GM12878 (cell line): ENCODE measurements around the gene SRA1. TPM values are rescaled to one million over a fixed set of nuclear protein-coding genes. Genes with fewer than 3 reads are reported as not detected.

Source experiments
- ATAC-seq: fragments of 200-7000 bp; cut with Tn5 transposase; 3 replicates; pipeline ENCODE4 v1.9.1; 2020; ENCODE audit warnings: mild to moderate bottlenecking, moderate library complexity
- BruUV-seq: library from RNA; stranded (reverse); fragments of 400-500 nt; replicated peaks from 2 replicates; lab custom pipeline; 2021; lab: Mats Ljungman, UMichigan
- CTCF ChIA-PET: fragments of 300-600 bp; sonication (Branson Sonifier 250); formaldehyde crosslinking; extraction: SDS; loops from one replicate; lab custom pipeline; 2021; ENCODE audit warnings: inconsistent platforms; lab: Yijun Ruan, JAX
- POLR2A ChIA-PET: fragments of 350-600 bp; formaldehyde crosslinking; extraction: SDS; loops from one replicate; lab custom pipeline; 2021; ENCODE audit warnings: inconsistent platforms; lab: Charles Lee
- RAD21 ChIA-PET: fragments of 300-600 bp; sonication (Branson Sonifier 250); formaldehyde crosslinking; loops from one replicate; lab custom pipeline; 2023; ENCODE audit warnings: antibody characterized with exemption; ENCODE audit not compliant: unreplicated experiment; lab: Charles Lee
- SMC1A ChIA-PET: fragments of 300-600 bp; sonication (Branson Sonifier 250); formaldehyde crosslinking; loops from one replicate; lab custom pipeline; 2023; ENCODE audit not compliant: unreplicated experiment, uncharacterized antibody; lab: Charles Lee
- DNase-seq: peaks from one replicate; pipeline ENCODE4 v3.0.0-alpha.2; 2011; ENCODE audit warnings: low read depth, low spot score
- FAIRE-seq: peaks from 3 replicates; lab custom pipeline; 2011; peaks lifted over from hg19 to GRCh38; lab: Jason Lieb, UNC
- H2AFZ ChIP-seq: 2 replicates; pipeline ENCODE4 v1.6.0; 2011; ENCODE audit warnings: low read depth, low read length, control low read depth; ENCODE audit not compliant: control insufficient read depth
- H3K27ac ChIP-seq: 2 replicates; pipeline ENCODE4 v1.5.1; 2011; ENCODE audit warnings: control low read depth; ENCODE audit not compliant: control insufficient read depth, insufficient read depth
- H3K27me3 ChIP-seq, 2 experiments: replicated peaks in 1 of 2; 2 replicates each; pipeline versions ENCODE4 v1.6.0 to v1.6.1; 2011; ENCODE audit warnings: low read length in 1 of 2; ENCODE audit not compliant: control insufficient read depth in 2 of 2, insufficient read depth in 2 of 2
- H3K36me3 ChIP-seq, 2 experiments: 2 replicates each; pipeline ENCODE4 v1.5.1; 2011; ENCODE audit warnings: low read length in 1 of 2; ENCODE audit not compliant: control insufficient read depth in 2 of 2, insufficient read depth in 2 of 2
- H3K4me1 ChIP-seq: 2 replicates; pipeline ENCODE4 v1.6.1; 2011; ENCODE audit warnings: mild to moderate bottlenecking, low read length, moderate library complexity, mixed read lengths; ENCODE audit not compliant: control insufficient read depth, insufficient read depth
- H3K4me2 ChIP-seq: 2 replicates; pipeline ENCODE4 v1.6.0; 2011; ENCODE audit warnings: control low read depth; ENCODE audit not compliant: control insufficient read depth, insufficient read depth
- H3K4me3 ChIP-seq: fragments of 200-600 bp; sonication (generic); 2 replicates; pipeline ENCODE4 v1.5.1; 2016
- H3K79me2 ChIP-seq: 2 replicates; pipeline ENCODE4 v1.6.0; 2011; ENCODE audit warnings: low read length; ENCODE audit not compliant: control insufficient read depth, insufficient read depth
- H3K9ac ChIP-seq: 2 replicates; pipeline ENCODE4 v1.8.0; 2011; ENCODE audit warnings: low read length, control low read depth, mixed read lengths; ENCODE audit not compliant: control insufficient read depth, insufficient read depth
- H3K9me3 ChIP-seq: replicated peaks from 3 replicates; pipeline ENCODE4 v1.5.1; 2011; ENCODE audit warnings: mild to moderate bottlenecking, low read length; ENCODE audit not compliant: control insufficient read depth, insufficient read depth
- H4K20me1 ChIP-seq: 2 replicates; pipeline ENCODE4 v1.6.0; 2011; ENCODE audit not compliant: control insufficient read depth, insufficient read depth
- CHD1 ChIP-seq: IDR thresholded peaks from 2 replicates; pipeline ENCODE4 v1.6.1; 2012; ENCODE audit warnings: low read depth, low read length, improper control_type of control experiment
- POU2F2 ChIP-seq: IDR thresholded peaks from 3 replicates; pipeline ENCODE4 v1.6.1; 2011; ENCODE audit warnings: low read depth, mild to moderate bottlenecking, low read length, borderline replicate concordance
- WGBS: methylation state at CpG from one replicate; pipeline ENCODE4 v1.1.6; 2016; ENCODE audit warnings: low lambda C conversion rate; ENCODE audit not compliant: insufficient replicate concordance, insufficient coverage; ENCODE audit errors: missing lambda C conversion rate; 5-methylcytosine and 5-hydroxymethylcytosine counted together
- in situ Hi-C: fragments of 300-500 bp; cut with MboI; formaldehyde crosslinking; loops from 9 replicates; pipeline ENCODE4 v1.14.3; 2018; ENCODE audit warnings: mixed read lengths
- intact Hi-C: fragments of 100-400 bp; cut with micrococcal nuclease; formaldehyde crosslinking; loops from one replicate; pipeline ENCODE4 v1.14.2; 2022; ENCODE audit not compliant: unreplicated experiment
- polyA plus RNA-seq, 11 experiments: library from polyadenylated mRNA; depleted of rRNA in 4 of 11; unstranded in 6 of 11; stranded (reverse) in 5 of 11; fragments of >200 nt; fragmentation: Nextera tagmentation in 4 of 11; fragmentation: Illumina TruSeq in 1 of 11; extraction: Ambion mirVana in 4 of 11; extraction: Trizol in 1 of 11; gene quantifications; 1 replicate in 1 of 11; 2 replicates in 10 of 11; pipeline versions ENCODE4 v1.2.1 to v1.2.3, GENCODE V29; 2011 to 2016; ENCODE audit warnings: inconsistent platforms in 2 of 11, missing spikeins in 2 of 11, low read depth in 1 of 11
- total RNA-seq, 4 experiments: library from RNA; depleted of rRNA in 3 of 4; stranded (reverse); fragments of >200 nt in 3 of 4; fragmentation: Illumina TruSeq in 1 of 4; extraction: Trizol in 1 of 4; gene quantifications; 2 replicates each; pipeline versions ENCODE4 v1.2.1 to v1.2.3, GENCODE V29; 2013 to 2021
- TF ChIP-seq, protein P1 (sequence below): fragments of 450-650 bp; IDR thresholded peaks from 2 replicates; pipeline ENCODE4 v1.6.1; 2016; ENCODE audit warnings: mild to moderate bottlenecking, moderate library complexity, borderline replicate concordance
- TF ChIP-seq, protein P2 (sequence below): fragments of 450-650 bp; IDR thresholded peaks from 2 replicates; pipeline ENCODE4 v1.6.1; 2017; ENCODE audit warnings: mild to moderate bottlenecking, moderate library complexity

The SRA1 gene
- total and polyA plus RNA-seq, 10 of the 15 experiments (the other 5 are each of a cell fraction or from before 2014, with no cell fraction given): 35.3 to 127 (median 56.1) TPM

DNA sequence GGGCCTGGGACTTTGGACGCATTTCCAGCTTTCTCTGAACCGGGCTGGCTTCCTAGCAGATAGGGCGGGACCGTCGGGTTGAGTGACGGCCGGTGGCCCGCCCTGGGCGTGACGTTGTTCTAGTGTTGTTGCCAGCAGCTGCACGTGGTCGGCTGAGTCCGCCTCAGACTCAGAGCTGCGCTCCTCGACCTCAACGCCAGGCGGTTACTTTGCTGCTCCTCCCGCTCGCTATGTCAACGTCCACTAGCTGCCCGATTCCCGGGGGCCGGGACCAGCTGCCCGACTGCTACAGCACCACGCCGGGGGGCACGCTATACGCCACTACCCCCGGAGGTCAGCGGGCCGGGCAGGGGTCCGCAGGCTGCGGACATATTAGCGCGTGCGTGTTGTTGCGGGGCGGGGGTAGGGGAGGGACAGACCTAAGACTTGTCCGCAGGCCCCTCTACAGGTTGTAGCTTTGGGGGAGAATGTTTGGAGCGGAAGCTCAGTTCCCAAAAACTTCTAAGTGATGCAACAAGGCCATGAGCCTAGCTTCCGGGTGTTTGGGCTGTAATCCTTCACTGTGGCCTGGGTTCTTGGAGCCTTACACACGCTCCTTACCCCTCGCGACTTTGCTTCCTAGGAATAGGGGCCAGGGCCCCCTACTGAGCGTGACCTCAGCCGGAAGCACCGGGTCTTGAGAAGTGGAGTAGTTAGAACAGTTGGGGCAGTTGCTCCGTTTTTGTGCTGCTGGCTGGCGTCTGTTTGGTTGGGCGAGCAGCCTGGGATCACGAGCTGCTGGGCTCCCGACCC lies 9.6 kb downstream of the SRA1 start, which contains the start of gene EIF4EBP3 (continued):
- TF ChIP-seq, protein P1, sequence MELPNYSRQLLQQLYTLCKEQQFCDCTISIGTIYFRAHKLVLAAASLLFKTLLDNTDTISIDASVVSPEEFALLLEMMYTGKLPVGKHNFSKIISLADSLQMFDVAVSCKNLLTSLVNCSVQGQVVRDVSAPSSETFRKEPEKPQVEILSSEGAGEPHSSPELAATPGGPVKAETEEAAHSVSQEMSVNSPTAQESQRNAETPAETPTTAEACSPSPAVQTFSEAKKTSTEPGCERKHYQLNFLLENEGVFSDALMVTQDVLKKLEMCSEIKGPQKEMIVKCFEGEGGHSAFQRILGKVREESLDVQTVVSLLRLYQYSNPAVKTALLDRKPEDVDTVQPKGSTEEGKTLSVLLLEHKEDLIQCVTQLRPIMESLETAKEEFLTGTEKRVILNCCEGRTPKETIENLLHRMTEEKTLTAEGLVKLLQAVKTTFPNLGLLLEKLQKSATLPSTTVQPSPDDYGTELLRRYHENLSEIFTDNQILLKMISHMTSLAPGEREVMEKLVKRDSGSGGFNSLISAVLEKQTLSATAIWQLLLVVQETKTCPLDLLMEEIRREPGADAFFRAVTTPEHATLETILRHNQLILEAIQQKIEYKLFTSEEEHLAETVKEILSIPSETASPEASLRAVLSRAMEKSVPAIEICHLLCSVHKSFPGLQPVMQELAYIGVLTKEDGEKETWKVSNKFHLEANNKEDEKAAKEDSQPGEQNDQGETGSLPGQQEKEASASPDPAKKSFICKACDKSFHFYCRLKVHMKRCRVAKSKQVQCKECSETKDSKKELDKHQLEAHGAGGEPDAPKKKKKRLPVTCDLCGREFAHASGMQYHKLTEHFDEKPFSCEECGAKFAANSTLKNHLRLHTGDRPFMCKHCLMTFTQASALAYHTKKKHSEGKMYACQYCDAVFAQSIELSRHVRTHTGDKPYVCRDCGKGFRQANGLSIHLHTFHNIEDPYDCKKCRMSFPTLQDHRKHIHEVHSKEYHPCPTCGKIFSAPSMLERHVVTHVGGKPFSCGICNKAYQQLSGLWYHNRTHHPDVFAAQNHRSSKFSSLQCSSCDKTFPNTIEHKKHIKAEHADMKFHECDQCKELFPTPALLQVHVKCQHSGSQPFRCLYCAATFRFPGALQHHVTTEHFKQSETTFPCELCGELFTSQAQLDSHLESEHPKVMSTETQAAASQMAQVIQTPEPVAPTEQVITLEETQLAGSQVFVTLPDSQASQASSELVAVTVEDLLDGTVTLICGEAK: no peak

DNA sequence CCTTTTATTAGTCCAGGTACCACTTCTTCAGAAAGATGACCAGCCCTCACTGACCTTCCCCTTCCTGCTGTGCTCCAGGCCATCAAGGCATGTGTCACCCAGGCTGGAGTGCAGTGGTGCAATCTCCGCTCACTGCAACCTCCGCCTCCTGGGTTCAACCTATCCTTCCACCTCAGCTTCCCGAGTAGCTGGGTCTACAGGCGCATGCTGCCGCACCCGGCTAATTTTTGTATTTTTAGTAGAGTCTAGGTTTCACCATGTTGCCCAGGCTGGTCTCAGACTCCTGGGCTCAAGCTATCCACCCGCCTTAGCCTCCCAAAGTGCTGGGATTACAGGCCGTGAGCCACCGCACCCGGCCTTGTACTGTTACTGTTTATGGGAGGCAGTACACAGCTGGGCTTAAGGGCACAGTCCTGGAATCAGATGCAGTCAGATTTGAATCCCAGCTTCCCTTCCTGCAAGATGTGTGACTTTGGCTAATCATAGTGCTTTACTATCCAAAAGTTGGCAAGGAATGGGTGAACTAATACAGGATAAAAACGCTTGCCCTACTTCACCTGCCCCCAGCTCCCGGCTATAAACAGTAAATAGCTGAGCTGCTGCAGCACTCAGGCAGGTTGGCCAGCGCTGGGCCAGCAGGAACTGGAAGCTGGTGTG lies 10.3 kb downstream of the SRA1 start:
- peak overlapping the region; percentile 22; the same call in 1 of the 2 replicates for H3K9ac ChIP-seq
- TF ChIP-seq, protein P2, sequence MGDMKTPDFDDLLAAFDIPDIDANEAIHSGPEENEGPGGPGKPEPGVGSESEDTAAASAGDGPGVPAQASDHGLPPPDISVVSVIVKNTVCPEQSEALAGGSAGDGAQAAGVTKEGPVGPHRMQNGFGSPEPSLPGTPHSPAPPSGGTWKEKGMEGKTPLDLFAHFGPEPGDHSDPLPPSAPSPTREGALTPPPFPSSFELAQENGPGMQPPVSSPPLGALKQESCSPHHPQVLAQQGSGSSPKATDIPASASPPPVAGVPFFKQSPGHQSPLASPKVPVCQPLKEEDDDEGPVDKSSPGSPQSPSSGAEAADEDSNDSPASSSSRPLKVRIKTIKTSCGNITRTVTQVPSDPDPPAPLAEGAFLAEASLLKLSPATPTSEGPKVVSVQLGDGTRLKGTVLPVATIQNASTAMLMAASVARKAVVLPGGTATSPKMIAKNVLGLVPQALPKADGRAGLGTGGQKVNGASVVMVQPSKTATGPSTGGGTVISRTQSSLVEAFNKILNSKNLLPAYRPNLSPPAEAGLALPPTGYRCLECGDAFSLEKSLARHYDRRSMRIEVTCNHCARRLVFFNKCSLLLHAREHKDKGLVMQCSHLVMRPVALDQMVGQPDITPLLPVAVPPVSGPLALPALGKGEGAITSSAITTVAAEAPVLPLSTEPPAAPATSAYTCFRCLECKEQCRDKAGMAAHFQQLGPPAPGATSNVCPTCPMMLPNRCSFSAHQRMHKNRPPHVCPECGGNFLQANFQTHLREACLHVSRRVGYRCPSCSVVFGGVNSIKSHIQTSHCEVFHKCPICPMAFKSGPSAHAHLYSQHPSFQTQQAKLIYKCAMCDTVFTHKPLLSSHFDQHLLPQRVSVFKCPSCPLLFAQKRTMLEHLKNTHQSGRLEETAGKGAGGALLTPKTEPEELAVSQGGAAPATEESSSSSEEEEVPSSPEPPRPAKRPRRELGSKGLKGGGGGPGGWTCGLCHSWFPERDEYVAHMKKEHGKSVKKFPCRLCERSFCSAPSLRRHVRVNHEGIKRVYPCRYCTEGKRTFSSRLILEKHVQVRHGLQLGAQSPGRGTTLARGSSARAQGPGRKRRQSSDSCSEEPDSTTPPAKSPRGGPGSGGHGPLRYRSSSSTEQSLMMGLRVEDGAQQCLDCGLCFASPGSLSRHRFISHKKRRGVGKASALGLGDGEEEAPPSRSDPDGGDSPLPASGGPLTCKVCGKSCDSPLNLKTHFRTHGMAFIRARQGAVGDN: no peak
- TF ChIP-seq POU2F2 (no peak), CHD1 (no peak)
- TF ChIP-seq, protein P1: no peak

More for the DNA sequence above, 10.3 kb downstream of the SRA1 start:
- ChIA-PET SMC1A (interaction anchor here (0.8 to 2.3 kb wide), 15 partner anchors 11 to 172 kb away, joined by 3 to 11 read pairs (median 4); partner anchors contain the start of gene SRA1), CTCF (interaction anchor here (0.6 to 2.4 kb wide), 17 partner anchors 8 to 183 kb away, joined by 3 to 9 read pairs (median 4); partner anchors contain the start of genes IK, NDUFA2, SRA1 and TMCO6), RAD21 (interaction anchor here (0.6 to 2.1 kb wide), 15 partner anchors 8 to 209 kb away, joined by 3 to 7 read pairs (median 3); partner anchors contain the start of genes APBB3, HBEGF, IK and NDUFA2), POLR2A (interaction anchor here (0.7 to 3.0 kb wide), 10 partner anchors 10 to 229 kb away, joined by 3 to 23 read pairs (median 6); partner anchors contain the start of genes ANKHD1, APBB3 and SRA1)
- intact Hi-C loops: no loop called here
- Histone ChIP-seq H2AFZ (peak overlapping the region; percentile 64), H3K36me3 (peaks cover 18 to 28% of the 10 kb centered on the region in 2 experiments), H3K4me3 (no peak overlapping the region), H3K79me2 (peaks cover 2% of the 10 kb centered on the region; the same call in 1 of the 2 replicates), H3K9me3 (no peaks in the 10 kb centered on the region), H3K4me1 (peaks cover 19% of the 10 kb centered on the region), H4K20me1 (no peaks in the 10 kb centered on the region), H3K27me3 (no peaks in the 10 kb centered on the region), H3K4me2 (peak overlapping the region; percentile 100), H3K27ac (peak overlapping the region; percentile 77)
- no peak for DNase-seq
- in situ Hi-C loops: no loop called here
- FAIRE-seq: no peak
- peak; percentile 1; the same call in 2 of the 3 replicates for ATAC-seq
- 76% methylated on average over 13 of the region's 13 CpGs for WGBS
- no TSS peak for BruUV-seq
